ENCODE measurements around the gene MLC1. TPM values are rescaled to one million over a fixed set of nuclear protein-coding genes. Genes with fewer than 3 reads are reported as not detected.

Gene MLC1
- total RNA-seq, 1 donor from 2014 or later: not detected

DNA sequence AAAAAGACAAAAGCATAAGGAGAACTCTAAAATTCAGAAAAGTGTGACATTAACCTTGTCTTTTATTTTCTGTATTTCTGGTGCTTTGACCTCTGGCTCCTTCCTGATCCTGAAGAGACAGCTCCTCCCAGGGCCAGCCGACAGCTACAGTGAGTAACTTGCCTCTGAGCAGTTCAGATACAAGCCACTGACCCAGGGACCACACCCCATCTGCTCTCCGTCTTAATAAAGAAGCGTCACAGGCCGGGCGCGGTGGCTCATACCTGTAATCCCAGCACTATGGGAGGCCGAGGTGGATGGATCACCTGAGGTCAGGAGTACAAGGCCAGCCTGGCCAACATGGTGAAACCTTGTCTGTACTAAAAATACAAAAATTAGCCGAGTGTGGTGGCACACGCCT lies 6.5 kb downstream of the MLC1 start:
- no peak for DNase-seq (ENCODE audit: low read depth)
- TF ChIP-seq, protein P1, sequence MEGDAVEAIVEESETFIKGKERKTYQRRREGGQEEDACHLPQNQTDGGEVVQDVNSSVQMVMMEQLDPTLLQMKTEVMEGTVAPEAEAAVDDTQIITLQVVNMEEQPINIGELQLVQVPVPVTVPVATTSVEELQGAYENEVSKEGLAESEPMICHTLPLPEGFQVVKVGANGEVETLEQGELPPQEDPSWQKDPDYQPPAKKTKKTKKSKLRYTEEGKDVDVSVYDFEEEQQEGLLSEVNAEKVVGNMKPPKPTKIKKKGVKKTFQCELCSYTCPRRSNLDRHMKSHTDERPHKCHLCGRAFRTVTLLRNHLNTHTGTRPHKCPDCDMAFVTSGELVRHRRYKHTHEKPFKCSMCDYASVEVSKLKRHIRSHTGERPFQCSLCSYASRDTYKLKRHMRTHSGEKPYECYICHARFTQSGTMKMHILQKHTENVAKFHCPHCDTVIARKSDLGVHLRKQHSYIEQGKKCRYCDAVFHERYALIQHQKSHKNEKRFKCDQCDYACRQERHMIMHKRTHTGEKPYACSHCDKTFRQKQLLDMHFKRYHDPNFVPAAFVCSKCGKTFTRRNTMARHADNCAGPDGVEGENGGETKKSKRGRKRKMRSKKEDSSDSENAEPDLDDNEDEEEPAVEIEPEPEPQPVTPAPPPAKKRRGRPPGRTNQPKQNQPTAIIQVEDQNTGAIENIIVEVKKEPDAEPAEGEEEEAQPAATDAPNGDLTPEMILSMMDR (conservative IDR thresholded peaks at IDR 0.05; ENCODE audit: low read depth, low read length): no peak

DNA sequence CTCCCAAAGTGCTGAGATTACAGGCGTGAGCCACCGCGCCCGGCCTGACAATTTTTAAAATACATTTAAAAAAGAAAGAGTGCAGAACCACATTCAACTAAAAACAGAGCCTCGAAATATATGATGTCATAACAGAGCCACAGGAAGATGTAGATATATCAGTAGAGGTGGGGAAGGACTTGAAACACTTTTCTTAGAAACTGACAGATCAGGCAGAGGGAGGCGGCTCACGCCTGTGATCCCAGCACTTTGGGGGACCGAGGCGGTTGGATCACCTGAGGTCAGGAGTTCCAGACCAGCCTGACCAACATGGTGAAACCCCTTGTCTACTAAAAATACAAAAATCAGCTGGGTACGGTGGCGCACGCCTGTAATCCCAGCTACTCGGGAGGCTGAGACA lies 7.0 kb downstream of the MLC1 start:
- TF ChIP-seq, protein P1 (conservative IDR thresholded peaks at IDR 0.05; ENCODE audit: low read depth, low read length): no peak
- DNase-seq (ENCODE audit: low read depth): no peak

More for the DNA sequence above, 6.5 kb downstream of the MLC1 start:
- no peak overlapping the region for H3K4me3 ChIP-seq (ENCODE audit: low read depth, low read length)

DNA sequence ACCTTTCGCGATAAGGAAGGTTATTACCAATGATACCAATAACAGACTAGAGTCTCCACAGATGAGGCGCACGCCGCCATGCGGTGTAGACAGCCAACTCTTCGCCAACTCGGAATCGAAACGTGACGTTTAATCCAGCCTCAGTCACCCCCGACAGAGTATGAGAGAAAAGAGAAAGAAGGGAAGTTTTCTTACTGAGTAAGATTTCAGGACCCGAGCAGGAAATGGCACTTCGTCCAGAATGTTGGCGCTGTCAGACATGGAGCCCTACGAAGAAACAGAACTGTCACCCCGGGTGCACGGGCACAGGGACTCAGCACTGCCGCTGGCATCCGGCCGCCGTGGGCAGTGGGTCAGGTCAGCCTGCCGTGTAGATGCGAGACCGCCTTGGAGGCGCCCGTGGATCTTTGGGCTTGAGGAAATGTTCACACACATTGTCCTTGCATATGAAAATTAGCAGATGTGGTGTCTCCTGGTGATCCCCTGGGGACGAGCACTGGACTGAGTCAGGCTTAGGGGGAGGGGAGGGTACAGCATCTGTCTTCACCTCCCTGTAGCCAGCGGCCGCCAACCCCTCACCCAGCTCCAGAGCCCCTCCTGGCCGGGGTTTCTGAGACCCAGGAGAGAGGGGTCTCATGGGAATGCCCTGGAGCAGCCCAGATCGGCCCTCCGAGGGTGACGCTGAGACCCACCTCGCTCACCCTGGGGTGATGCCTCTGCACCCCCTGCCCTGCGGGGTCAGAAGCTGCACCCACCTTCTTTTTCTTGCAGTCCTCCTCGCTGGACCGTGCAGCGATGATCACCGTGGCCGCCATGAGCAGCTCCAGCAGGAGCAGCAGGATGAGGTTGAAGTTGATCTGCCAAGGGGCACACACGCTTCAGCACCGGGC lies 8.3 kb downstream of the MLC1 start:
- no peak for DNase-seq (ENCODE audit: low read depth)

More for the DNA sequence above, 7.0 kb downstream of the MLC1 start:
- H3K4me3 ChIP-seq (ENCODE audit: low read depth, low read length): no peak overlapping the region

DNA sequence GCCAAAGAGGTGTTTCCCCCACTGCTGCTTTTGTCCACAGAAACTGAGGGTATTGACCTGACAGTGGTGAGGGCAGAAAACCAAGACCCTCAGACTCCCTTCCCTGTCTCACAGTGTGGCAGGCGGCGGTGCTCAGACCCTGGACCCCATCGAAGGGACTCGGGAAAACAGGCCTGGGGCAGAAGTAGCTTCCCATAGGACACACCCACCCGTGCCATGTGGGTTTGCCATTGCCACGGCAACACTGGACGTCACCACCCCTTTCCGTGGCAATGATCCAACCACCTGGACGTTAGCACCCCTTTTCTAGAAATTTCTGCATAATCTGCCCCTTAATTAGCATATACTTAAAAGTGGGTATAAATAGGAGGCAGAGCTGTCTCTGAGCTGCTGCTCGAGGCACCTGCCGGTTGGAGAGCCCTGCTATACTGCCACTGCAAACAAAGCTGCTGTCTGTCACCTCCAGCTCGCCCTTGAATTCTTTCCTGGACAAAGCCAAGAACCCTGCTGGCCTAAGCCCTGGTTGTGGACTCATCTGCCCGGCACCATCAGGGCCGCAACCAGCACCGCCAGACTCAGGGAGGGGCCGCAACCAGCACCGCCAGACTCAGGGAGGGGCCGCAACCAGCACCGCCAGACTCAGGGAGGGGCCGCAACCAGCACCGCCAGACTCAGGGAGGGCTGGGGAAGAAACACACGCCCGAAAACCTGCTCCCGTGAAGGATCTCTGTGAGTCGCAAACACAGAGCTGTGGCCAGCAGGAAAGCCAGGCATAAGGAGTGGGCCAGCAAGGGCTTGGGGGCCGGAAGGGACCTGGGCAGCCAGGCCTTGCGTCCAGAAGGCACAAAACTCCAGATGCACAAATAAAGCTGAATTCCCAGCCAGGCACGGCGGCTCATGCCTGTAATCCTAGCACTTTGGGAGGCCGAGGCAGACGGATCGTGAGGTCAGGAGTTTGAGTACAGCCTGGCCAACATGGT lies 10.4 kb downstream of the MLC1 start:
- TF ChIP-seq, protein P1 (conservative IDR thresholded peaks at IDR 0.05; ENCODE audit: low read depth, low read length): no peak
- H3K4me3 ChIP-seq (ENCODE audit: low read depth, low read length): no peak overlapping the region
- no peak for DNase-seq (ENCODE audit: low read depth)

More for the DNA sequence above, 8.3 kb downstream of the MLC1 start:
- TF ChIP-seq, protein P1 (conservative IDR thresholded peaks at IDR 0.05; ENCODE audit: low read depth, low read length): no peak
- H3K4me3 ChIP-seq (ENCODE audit: low read depth, low read length): no peak overlapping the region

DNA sequence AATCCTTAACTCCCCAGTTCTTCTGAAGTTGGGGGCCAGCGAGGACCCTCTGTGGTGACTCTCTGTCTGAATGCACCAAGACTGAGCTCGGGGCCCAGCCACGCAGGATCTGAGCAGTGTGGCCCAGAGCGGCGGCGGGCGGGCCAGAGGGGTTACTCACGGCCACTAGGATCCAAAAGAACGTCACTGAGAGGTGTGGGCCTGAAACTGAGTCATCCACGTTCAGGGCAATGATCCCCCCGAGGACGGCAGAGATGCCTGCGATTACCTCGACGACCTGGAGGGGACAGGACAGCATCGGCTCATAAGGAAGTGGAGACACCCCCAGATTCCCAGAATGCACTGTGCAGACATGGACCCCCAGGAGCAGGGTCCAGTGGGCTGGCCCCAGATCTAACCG lies 11.2 kb downstream of the MLC1 start:
- DNase-seq (ENCODE audit: low read depth): no peak
- TF ChIP-seq, protein P1 (conservative IDR thresholded peaks at IDR 0.05; ENCODE audit: low read depth, low read length): no peak
- no peak overlapping the region for H3K4me3 ChIP-seq (ENCODE audit: low read depth, low read length)

DNA sequence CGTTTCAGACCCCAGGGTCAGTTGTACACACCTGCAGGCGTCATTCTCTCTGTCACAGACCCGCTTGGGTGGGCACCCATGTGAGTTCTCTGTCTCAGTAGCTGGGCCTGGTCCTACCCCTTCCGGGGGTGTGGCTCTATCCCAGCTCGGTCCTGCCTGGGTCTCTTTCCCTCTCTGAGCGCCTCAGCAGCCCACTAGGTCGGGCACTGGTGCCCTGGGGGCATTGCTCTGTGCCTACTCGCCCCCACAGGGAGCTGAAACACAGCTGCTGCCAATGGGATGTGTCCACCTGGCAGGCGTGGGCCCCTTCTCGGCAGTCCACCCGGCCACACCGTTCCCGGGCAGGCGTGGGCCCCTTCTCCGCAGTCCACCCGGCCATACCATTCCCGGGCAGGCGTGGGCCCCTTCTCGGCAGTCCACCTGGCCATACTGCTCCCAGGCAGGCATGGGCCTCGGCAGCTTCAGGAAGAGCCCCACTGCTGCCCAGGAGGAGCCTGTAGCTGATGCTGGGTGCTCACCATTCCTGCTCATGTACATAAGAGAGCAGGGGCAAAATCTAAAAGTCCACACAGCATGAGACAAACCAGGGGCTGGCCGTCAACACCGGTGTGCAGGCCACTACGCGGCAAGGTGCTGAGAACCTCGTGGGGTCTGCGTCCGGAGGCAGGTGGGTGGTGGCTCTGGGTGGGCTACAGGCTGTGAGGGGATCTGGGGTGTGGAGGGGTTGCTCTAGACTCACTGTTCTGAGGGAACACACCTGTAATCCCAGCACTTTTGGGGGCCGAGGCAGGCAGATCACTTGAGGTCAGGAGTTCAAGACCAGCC lies 12.3 kb downstream of the MLC1 start:
- TF ChIP-seq, protein P1 (conservative IDR thresholded peaks at IDR 0.05; ENCODE audit: low read depth, low read length): no peak
- DNase-seq (ENCODE audit: low read depth): no peak
- no peak overlapping the region for H3K4me3 ChIP-seq (ENCODE audit: low read depth, low read length)
